Peyer's patch (tissue), 4 donors: ENCODE results near the gene ITGA7. TPM values are rescaled to one million over a fixed set of nuclear protein-coding genes. Genes with fewer than 3 reads are reported as not detected.

Experiments used
- DNase-seq, 3 donors: peaks; one replicate each; pipeline ENCODE4 v3.0.0-alpha.2; 2017 to 2019
- H3K27ac ChIP-seq, 4 donors: fragments of 200-600 bp; sonication (generic); one replicate each; pipeline ENCODE4 v1.5.1; 2016 to 2019
- H3K27me3 ChIP-seq, 2 donors: fragments of 200-600 bp; sonication (generic); one replicate each; pipeline ENCODE4 v1.5.1; 2019
- H3K36me3 ChIP-seq, 3 donors: fragments of 200-600 bp; sonication (generic); one replicate each; pipeline ENCODE4 v1.5.1; 2016 to 2019
- H3K4me1 ChIP-seq, 4 donors: fragments of 200-600 bp; sonication (generic); one replicate each; pipeline ENCODE4 v1.5.1; 2016 to 2019
- H3K4me3 ChIP-seq, 4 donors: fragments of 200-600 bp; sonication (generic); 1 replicate in 3 of 4; 2 replicates in 1 of 4; pipeline ENCODE4 v1.5.1; 2016 to 2019; ENCODE audit warnings: mild to moderate bottlenecking in 1 of 4
- H3K9me3 ChIP-seq, 4 donors: fragments of 200-600 bp; sonication (generic); one replicate each; pipeline ENCODE4 v1.5.1; 2016 to 2019; ENCODE audit warnings: mild to moderate bottlenecking in 1 of 4
- CTCF ChIP-seq, 6 experiments: fragments of 450-650 bp in 4 of 6; fragments of 200-600 bp in 2 of 6; sonication (generic) in 1 of 6; IDR thresholded peaks; one replicate each; pipeline ENCODE4 v1.5.1; 2017 to 2019; ENCODE audit warnings: antibody characterized with exemption in 6 of 6, mild to moderate bottlenecking in 3 of 6, moderate library complexity in 1 of 6
- POLR2A ChIP-seq, 2 donors: fragments of 450-650 bp; IDR thresholded peaks; one replicate each; pipeline ENCODE4 v1.5.1; 2017; ENCODE audit warnings: antibody characterized with exemption in 2 of 2, mild to moderate bottlenecking in 2 of 2, moderate library complexity in 2 of 2
- total RNA-seq, 4 donors: library from RNA; depleted of rRNA; stranded (reverse); fragments of >200 nt; gene quantifications; one replicate each; pipeline ENCODE4 v1.1.0, GENCODE V29; 2016

ITGA7 gene
- total RNA-seq, 4 donors from 2014 or later: 13.1 to 29.0 (median 27.0) TPM

- H3K9me3 ChIP-seq: no peaks in the 10 kb centered on the region
- H3K4me3 ChIP-seq: no peak overlapping the region
- DNase-seq: no peak
- no peak for TF ChIP-seq CTCF (IDR thresholded peaks at IDR 0.05)
- no peak for TF ChIP-seq POLR2A (IDR thresholded peaks at IDR 0.05)
- no peak overlapping the region for H3K27ac ChIP-seq
- H3K4me1 ChIP-seq: no peaks in the 10 kb centered on the region
- no peaks in the 10 kb centered on the region for H3K27me3 ChIP-seq
- H3K36me3 ChIP-seq: peaks cover 0 to 19% (median 0%) of the 10 kb centered on the region in 3 donors
These were observed 18.7 kb downstream of the ITGA7 start for GRCh38 chr12:55688716-55689655.

- Histone ChIP-seq H3K4me3 (no peak overlapping the region), H3K36me3 (peaks cover 0 to 19% (median 0%) of the 10 kb centered on the region in 3 donors), H3K27ac (no peak overlapping the region), H3K9me3 (no peaks in the 10 kb centered on the region), H3K27me3 (no peaks in the 10 kb centered on the region), H3K4me1 (no peaks in the 10 kb centered on the region)
- TF ChIP-seq POLR2A (IDR thresholded peaks at IDR 0.05) (no peak), CTCF (IDR thresholded peaks at IDR 0.05) (no peak)
- DNase-seq: no peak
These were observed 20.0 kb downstream of the ITGA7 start for GRCh38 chr12:55687746-55688145.

- no peak for DNase-seq
- H3K27me3 ChIP-seq: no peaks in the 10 kb centered on the region
- no peak overlapping the region for H3K4me3 ChIP-seq
- no peak for TF ChIP-seq CTCF (IDR thresholded peaks at IDR 0.05)
- TF ChIP-seq POLR2A (IDR thresholded peaks at IDR 0.05): no peak
- H3K27ac ChIP-seq: no peak overlapping the region
- H3K4me1 ChIP-seq: peaks cover 0 to 7% (median 0%) of the 10 kb centered on the region in 4 donors
- no peaks in the 10 kb centered on the region for H3K9me3 ChIP-seq
- peaks cover 0 to 19% (median 0%) of the 10 kb centered on the region in 3 donors for H3K36me3 ChIP-seq
These were observed 21.2 kb downstream of the ITGA7 start for GRCh38 chr12:55686366-55687010.

- TF ChIP-seq CTCF (IDR thresholded peaks at IDR 0.05) (no peak), POLR2A (IDR thresholded peaks at IDR 0.05) (no peak)
- Histone ChIP-seq H3K4me3 (no peak overlapping the region), H3K27me3 (no peaks in the 10 kb centered on the region), H3K4me1 (peaks cover 0 to 10% (median 3%) of the 10 kb centered on the region in 4 donors), H3K9me3 (no peaks in the 10 kb centered on the region), H3K36me3 (peaks cover 0 to 19% (median 0%) of the 10 kb centered on the region in 3 donors), H3K27ac (no peak overlapping the region)
- no peak for DNase-seq
These were observed 22.0 kb downstream of the ITGA7 start for GRCh38 chr12:55685671-55686070.

GRCh38 chr12:55684761-55685370 is 22.8 kb downstream of the ITGA7 start:
- peaks cover 0 to 19% (median 0%) of the 10 kb centered on the region in 3 donors for H3K36me3 ChIP-seq
- H3K27me3 ChIP-seq: no peaks in the 10 kb centered on the region
- no peak overlapping the region for H3K27ac ChIP-seq
- H3K4me3 ChIP-seq: no peak overlapping the region
- H3K4me1 ChIP-seq: peaks cover 0 to 10% (median 3%) of the 10 kb centered on the region in 4 donors
- DNase-seq: no peak
- H3K9me3 ChIP-seq: no peaks in the 10 kb centered on the region
- TF ChIP-seq POLR2A (IDR thresholded peaks at IDR 0.05) (no peak), CTCF (IDR thresholded peaks at IDR 0.05) (no peak)
